Right atrium auricular region (tissue), 2 donors: ENCODE results near the gene NBDY. TPM values are rescaled to one million over a fixed set of nuclear protein-coding genes. Genes with fewer than 3 reads are reported as not detected.

ENCODE experiments used
- DNase-seq: peaks from one replicate; pipeline ENCODE4 v3.0.0-alpha.2; 2019; ENCODE audit warnings: low spot score
- H3K27ac ChIP-seq, 2 donors: fragments of 200-600 bp; sonication (generic); 1 replicate in 1 of 2; 2 replicates in 1 of 2; pipeline ENCODE4 v1.5.1; 2016 to 2019
- H3K27me3 ChIP-seq, 2 donors: fragments of 200-600 bp; sonication (generic); one replicate each; pipeline versions ENCODE4 v1.5.1 to v1.6.0; 2017 to 2019
- H3K36me3 ChIP-seq: fragments of 200-600 bp; sonication (generic); one replicate; pipeline ENCODE4 v1.5.1; 2016
- H3K4me1 ChIP-seq, 2 donors: fragments of 200-600 bp; sonication (generic); one replicate each; pipeline versions ENCODE4 v1.5.1 to v1.6.0; 2017 to 2019
- H3K4me3 ChIP-seq, 2 donors: fragments of 200-600 bp; sonication (generic); 1 replicate in 1 of 2; 2 replicates in 1 of 2; pipeline ENCODE4 v1.5.1; 2017 to 2019; ENCODE audit warnings: mild to moderate bottlenecking in 1 of 2, moderate library complexity in 1 of 2
- H3K9me3 ChIP-seq, 2 donors: fragments of 200-600 bp; sonication (generic); one replicate each; pipeline ENCODE4 v1.5.1; 2019
- total RNA-seq, 2 donors: library from RNA; depleted of rRNA; stranded (reverse); fragments of >200 nt; gene quantifications; one replicate each; pipeline ENCODE4 v1.1.0, GENCODE V29; 2016
- TF ChIP-seq, protein P1 (sequence below), 2 donors: fragments of 200-600 bp; sonication (generic); IDR thresholded peaks; one replicate each; pipeline ENCODE4 v1.5.1; 2019; ENCODE audit warnings: antibody characterized with exemption in 2 of 2

NBDY gene
- total RNA-seq, 2 donors from 2014 or later, result 7.8 to 15.8 TPM

DNA sequence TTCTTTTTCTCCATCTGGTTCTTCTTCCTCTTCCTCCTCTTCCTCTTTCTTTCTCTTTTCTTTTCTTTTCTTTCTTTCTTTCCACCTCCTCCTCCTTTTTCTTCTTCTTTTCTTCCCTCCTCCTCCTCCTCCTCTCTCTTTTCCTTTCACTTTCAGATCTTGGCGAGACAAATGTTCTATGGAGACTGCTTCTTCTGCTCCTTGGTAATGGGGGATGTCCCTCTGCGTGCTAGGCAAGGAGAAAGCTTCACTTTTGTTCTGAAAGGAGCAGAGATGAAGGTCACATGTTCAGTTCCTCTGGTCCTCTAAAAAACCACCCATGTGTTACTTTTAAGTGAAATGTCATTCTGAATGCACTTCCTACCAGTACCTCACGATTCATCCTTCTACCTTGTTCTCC, 33.2 kb downstream of the NBDY start:
- peaks cover 0 to 27% of the 10 kb centered on the region in 2 donors for H3K4me1 ChIP-seq
- H3K4me3 ChIP-seq, result no peak overlapping the region
- no peak for DNase-seq
- no peaks in the 10 kb centered on the region for H3K36me3 ChIP-seq
- TF ChIP-seq, protein P1, sequence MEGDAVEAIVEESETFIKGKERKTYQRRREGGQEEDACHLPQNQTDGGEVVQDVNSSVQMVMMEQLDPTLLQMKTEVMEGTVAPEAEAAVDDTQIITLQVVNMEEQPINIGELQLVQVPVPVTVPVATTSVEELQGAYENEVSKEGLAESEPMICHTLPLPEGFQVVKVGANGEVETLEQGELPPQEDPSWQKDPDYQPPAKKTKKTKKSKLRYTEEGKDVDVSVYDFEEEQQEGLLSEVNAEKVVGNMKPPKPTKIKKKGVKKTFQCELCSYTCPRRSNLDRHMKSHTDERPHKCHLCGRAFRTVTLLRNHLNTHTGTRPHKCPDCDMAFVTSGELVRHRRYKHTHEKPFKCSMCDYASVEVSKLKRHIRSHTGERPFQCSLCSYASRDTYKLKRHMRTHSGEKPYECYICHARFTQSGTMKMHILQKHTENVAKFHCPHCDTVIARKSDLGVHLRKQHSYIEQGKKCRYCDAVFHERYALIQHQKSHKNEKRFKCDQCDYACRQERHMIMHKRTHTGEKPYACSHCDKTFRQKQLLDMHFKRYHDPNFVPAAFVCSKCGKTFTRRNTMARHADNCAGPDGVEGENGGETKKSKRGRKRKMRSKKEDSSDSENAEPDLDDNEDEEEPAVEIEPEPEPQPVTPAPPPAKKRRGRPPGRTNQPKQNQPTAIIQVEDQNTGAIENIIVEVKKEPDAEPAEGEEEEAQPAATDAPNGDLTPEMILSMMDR (IDR thresholded peaks at IDR 0.05), result no peak
- H3K27ac ChIP-seq, result no peak overlapping the region
- no peaks in the 10 kb centered on the region for H3K9me3 ChIP-seq
- H3K27me3 ChIP-seq, result no peaks in the 10 kb centered on the region

DNA sequence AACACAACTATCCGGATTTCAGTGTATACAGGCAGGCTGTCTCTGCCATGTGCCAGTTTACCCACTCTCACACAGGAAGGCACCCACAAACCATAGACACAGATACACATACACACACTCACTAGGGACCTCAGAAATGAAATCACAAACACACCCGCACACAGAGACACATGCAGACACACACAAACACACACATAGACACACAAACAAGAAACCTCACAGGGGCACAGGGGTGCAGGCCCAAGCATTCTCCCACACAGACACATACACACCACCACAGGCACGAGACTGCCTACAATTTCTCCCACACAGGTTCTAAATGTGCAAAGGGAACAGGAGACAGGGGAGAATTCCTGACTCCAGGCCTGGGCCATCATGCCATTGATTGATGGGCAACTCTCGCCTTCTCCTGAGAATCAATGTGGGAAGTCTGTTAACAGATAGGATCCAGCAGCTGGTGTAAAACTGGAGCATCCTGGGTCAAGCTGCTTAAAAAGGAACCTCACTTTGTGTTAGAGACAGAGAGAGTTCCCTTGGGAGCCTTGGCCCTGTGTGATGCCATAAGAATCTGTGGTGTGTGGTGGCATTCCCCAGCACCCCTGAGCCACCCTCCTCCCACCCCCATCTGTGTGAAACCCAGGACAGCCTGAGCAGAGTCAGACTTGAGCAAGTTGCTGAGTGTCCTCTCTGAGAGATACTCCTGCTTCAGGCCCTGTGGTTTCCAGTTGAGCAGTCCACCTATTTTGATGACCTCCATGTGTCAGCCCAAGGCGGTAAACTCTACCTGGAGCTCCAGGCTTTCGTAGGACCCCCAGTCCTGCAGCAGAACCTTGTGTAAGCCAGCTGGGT, 33.9 kb downstream of the NBDY start:
- H3K27ac ChIP-seq, result no peak overlapping the region
- H3K4me1 ChIP-seq, result peaks cover 0 to 28% of the 10 kb centered on the region in 2 donors
- no peak for DNase-seq

DNA sequence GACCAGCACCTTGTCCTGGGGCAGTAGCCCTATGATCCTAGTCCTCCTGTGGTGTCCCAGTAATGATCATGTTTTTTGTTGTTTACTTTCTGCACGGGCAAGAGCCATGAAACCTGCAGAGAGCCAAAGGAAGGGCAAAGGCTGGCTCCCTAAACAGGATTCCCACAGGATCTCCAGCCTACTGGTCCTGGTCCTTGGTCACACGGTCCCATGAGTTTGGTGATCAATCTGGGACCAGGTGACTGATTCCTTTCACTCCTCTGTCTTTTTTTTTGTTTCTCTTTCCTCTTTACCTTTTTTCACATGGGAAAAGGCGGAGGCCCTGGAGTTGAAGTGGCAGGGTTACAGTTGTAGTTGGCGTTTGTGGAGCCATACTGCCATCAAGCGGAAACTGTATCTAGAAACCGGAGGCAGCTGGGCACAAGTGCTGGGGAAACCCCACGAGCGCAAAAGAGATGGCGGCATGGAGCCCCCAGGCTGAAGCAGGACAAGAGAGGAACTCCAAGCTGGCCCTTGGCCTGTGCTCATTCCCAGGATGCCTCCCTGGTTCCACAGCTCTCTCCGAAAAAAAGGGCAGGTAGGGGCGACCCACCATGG, 34.6 kb downstream of the NBDY start:
- peak overlapping the region; percentile 42 to 49 for H3K4me3 ChIP-seq
- peak overlapping the region; percentile 64 to 69 for H3K27ac ChIP-seq
- H3K27me3 ChIP-seq, result no peaks in the 10 kb centered on the region
- TF ChIP-seq, protein P1 (IDR thresholded peaks at IDR 0.05), result peak in 1 of 2 donors; percentile 54
- H3K4me1 ChIP-seq, result peaks cover 0 to 28% of the 10 kb centered on the region in 2 donors
- no peaks in the 10 kb centered on the region for H3K9me3 ChIP-seq
- no peaks in the 10 kb centered on the region for H3K36me3 ChIP-seq
- DNase-seq, result peak; percentile 83

More for the DNA sequence above, 33.9 kb downstream of the NBDY start:
- no peak overlapping the region for H3K4me3 ChIP-seq
- TF ChIP-seq, protein P1 (IDR thresholded peaks at IDR 0.05), result no peak
- H3K36me3 ChIP-seq, result no peaks in the 10 kb centered on the region
- H3K27me3 ChIP-seq, result no peaks in the 10 kb centered on the region
- H3K9me3 ChIP-seq, result no peaks in the 10 kb centered on the region

DNA sequence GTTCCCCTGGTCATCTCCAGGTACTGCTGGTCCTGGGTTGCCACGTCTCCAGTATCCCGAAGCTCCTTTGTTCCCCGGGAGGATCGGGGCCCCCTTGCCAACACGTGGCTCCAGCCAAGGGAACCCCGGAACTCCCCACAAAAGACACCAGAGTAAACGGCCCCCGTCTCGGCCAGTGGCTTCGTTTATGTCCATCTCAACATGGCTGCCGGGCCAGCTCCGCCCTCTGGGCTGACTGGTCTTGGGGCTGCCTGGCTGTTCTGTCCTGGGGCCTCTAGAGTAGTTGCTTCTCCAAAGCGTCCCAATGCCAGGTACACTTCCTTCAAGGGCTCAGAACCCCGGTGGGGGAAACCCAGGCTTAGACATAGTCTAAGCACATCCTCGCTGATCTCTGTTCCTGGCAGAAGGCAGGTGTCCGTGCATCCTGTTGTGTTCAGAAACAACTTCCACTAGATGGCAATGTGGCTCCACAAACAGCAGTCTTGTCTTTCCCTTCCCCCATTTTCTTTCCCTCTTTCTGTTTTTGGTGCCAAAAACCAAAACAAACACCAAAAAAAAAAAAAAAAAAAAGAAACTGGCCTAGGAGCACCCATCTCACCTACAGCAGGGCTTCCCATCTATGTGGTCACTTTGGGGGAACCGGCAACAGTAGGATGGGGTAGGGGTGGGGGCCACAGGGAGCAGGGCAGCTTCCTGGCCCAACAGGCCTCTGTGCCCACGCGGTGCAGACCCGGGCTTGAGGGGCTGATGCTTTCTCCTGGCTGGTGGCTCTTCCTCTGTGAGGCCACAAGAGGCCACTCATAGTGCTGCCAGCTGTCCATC, 35.3 kb downstream of the NBDY start:
- Histone ChIP-seq H3K9me3 (no peaks in the 10 kb centered on the region), H3K36me3 (no peaks in the 10 kb centered on the region), H3K27me3 (no peaks in the 10 kb centered on the region), H3K27ac (peak overlapping the region; percentile 64 to 69), H3K4me3 (peak overlapping the region; percentile 42 to 49), H3K4me1 (peaks cover 0 to 28% of the 10 kb centered on the region in 2 donors)
- DNase-seq, result peak; percentile 79
- TF ChIP-seq, protein P1 (IDR thresholded peaks at IDR 0.05), result peak; percentile 63 to 67

DNA sequence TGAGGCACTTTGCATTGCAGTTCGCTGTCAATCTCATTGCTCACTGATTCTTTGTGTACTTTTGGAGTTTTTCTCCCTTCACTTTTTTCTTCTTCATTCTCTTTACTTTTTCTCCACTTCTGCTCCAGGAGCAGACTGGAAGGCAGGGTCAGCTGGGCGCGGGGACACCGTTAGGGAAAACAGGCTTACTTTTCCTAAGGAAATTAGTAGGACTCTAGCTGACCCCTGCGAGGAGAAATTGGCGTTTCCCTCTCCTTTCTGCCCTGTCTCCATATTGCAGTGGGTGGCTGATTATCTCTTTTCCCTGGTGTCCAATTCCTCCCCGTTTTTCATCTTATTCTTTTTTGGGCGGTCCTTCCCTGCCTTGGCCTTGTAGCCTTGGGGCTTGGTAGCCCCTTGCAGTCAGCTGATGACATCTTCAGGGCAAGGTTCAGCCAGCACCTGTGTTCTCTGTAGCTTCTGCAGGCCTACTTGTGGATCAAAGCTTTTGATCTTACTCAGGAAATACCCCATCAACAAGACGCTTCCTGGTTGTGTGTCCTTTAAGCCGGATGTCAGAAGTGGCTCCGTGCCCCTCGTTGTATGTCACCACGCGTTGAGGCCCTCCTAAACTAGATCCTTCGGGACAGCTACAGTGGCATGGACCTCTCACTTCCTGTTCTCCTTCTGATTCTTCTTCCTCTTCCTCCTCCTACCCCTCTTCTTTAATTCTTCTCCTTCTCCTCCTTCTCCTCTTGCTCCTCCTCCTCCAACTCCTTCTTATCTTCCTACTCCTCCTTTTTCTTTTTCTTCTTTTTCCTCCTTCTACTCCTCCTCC, 36.1 kb downstream of the NBDY start:
- H3K4me3 ChIP-seq, result no peak overlapping the region
- H3K27me3 ChIP-seq, result no peaks in the 10 kb centered on the region
- H3K9me3 ChIP-seq, result no peaks in the 10 kb centered on the region
- TF ChIP-seq, protein P1 (IDR thresholded peaks at IDR 0.05), result no peak
- H3K4me1 ChIP-seq, result peaks cover 0 to 28% of the 10 kb centered on the region in 2 donors
- peak overlapping the region; percentile 64 to 69 for H3K27ac ChIP-seq
- H3K36me3 ChIP-seq, result no peaks in the 10 kb centered on the region
- DNase-seq, result peak; percentile 60
